SK-N-SH (cell line): Measurements from ENCODE around the gene AFAP1L2. TPM values are rescaled to one million over a fixed set of nuclear protein-coding genes. Genes with fewer than 3 reads are reported as not detected.
"Not testable (repeated sequence)": the region's sequence is repeated elsewhere in the genome, so short reads cannot be mapped to it uniquely, and the experiment has no call there.

Source experiments
- CTCF ChIA-PET: fragments of 300-600, 350-600 bp; formaldehyde crosslinking; extraction: SDS; loops from one replicate; lab custom pipeline; 2021; lab: Yijun Ruan, JAX
- POLR2A ChIA-PET: fragments of 350-600 bp; sonication (Branson Sonifier 250); formaldehyde crosslinking; extraction: SDS; loops from one replicate; lab custom pipeline; 2020; ENCODE audit warnings: antibody characterized with exemption, inconsistent platforms; lab: Yijun Ruan, JAX
- DNase-seq: peaks from one replicate; pipeline ENCODE4 v3.0.0; 2012
- H2AFZ ChIP-seq: fragments of 200-600 bp; sonication (generic); 2 replicates; pipeline ENCODE4 v1.8.1; 2016; ENCODE audit warnings: antibody characterized with exemption, mild to moderate bottlenecking, low read depth
- H3F3A ChIP-seq: fragments of 200-600 bp; sonication (generic); replicated peaks from 2 replicates; pipeline ENCODE3; 2016; ENCODE audit warnings: antibody characterized with exemption, mild to moderate bottlenecking; ENCODE audit not compliant: insufficient read depth
- H3K27ac ChIP-seq, 2 experiments: fragments of 200-500 bp in 1 of 2; fragments of 200-600 bp in 1 of 2; sonication (Bioruptor generic) in 1 of 2; sonication (generic), shearing (Covaris generic) in 1 of 2; 2 replicates each; pipeline versions ENCODE4 v1.5.1 to v1.6.1; 2014 to 2016; ENCODE audit warnings: low read depth in 2 of 2, inconsistent platforms in 1 of 2, low read length in 1 of 2, mild to moderate bottlenecking in 1 of 2, mixed read lengths in 1 of 2
- H3K27me3 ChIP-seq: fragments of 200-600 bp; sonication (generic), shearing (Covaris generic); 2 replicates; pipeline ENCODE4 v1.6.1; 2016; ENCODE audit warnings: mixed run types; ENCODE audit not compliant: insufficient read depth
- H3K36me3 ChIP-seq, 2 experiments: fragments of 200-500 bp in 1 of 2; fragments of 200-600 bp in 1 of 2; sonication (Bioruptor generic) in 1 of 2; sonication (generic) in 1 of 2; replicated peaks in 1 of 2; 2 replicates each; pipeline versions ENCODE3 to v1.5.1; 2014 to 2016; ENCODE audit warnings: low read length in 1 of 2, mild to moderate bottlenecking in 1 of 2; ENCODE audit not compliant: insufficient read depth in 2 of 2, control insufficient read depth in 1 of 2
- H3K4me1 ChIP-seq, 2 experiments: fragments of 200-500 bp in 1 of 2; fragments of 200-600 bp in 1 of 2; sonication (Bioruptor generic) in 1 of 2; sonication (generic), shearing (Covaris generic) in 1 of 2; 2 replicates each; pipeline versions ENCODE4 v1.5.1 to v1.6.1; 2014 to 2016; ENCODE audit warnings: low read depth in 1 of 2, low read length in 1 of 2, mixed run types in 1 of 2; ENCODE audit not compliant: insufficient read depth in 2 of 2, control insufficient read depth in 1 of 2
- H3K4me2 ChIP-seq: fragments of 200-600 bp; sonication (generic), shearing (Covaris generic); 2 replicates; pipeline ENCODE4 v1.6.1; 2017; ENCODE audit warnings: mixed run types
- H3K4me3 ChIP-seq, 2 experiments: fragments of 200-500 bp in 1 of 2; fragments of 200-600 bp in 1 of 2; sonication (Bioruptor generic) in 1 of 2; sonication (generic), shearing (Covaris generic) in 1 of 2; 2 replicates each; pipeline versions ENCODE4 v1.5.1 to v1.8.1; 2014 to 2016; ENCODE audit warnings: low read depth in 2 of 2, inconsistent platforms in 1 of 2, low read length in 1 of 2, mild to moderate bottlenecking in 1 of 2, mixed read lengths in 1 of 2, moderate library complexity in 1 of 2
- H3K79me2 ChIP-seq: fragments of 200-600 bp; sonication (generic); 2 replicates; pipeline ENCODE4 v1.8.1; 2017; ENCODE audit warnings: mild to moderate bottlenecking; ENCODE audit not compliant: insufficient read depth
- H3K9ac ChIP-seq: fragments of 200-600 bp; sonication (generic); 2 replicates; pipeline ENCODE4 v1.6.1; 2017; ENCODE audit warnings: mixed run types
- H3K9me2 ChIP-seq: fragments of 200-600 bp; sonication (generic); 2 replicates; pipeline ENCODE4 v1.6.1; 2017; ENCODE audit warnings: mixed run types
- H3K9me3 ChIP-seq: fragments of 200-600 bp; sonication (generic); 2 replicates; pipeline ENCODE4 v1.6.1; 2017; ENCODE audit warnings: mixed run types, mild to moderate bottlenecking, moderate library complexity
- H4K20me1 ChIP-seq: fragments of 200-600 bp; sonication (generic); 2 replicates; pipeline ENCODE4 v1.6.1; 2017; ENCODE audit warnings: mild to moderate bottlenecking, mixed run types; ENCODE audit not compliant: insufficient read depth
- ELF1 ChIP-seq: IDR thresholded peaks from 2 replicates; pipeline ENCODE4 v1.4.0; 2012
- FOXJ3 ChIP-seq: sonication (generic); formaldehyde crosslinking; IDR thresholded peaks from 2 replicates; pipeline ENCODE4 v1.5.1; 2020; ENCODE audit warnings: mild to moderate bottlenecking, missing genetic modification reagents
- PBX3 ChIP-seq: IDR thresholded peaks from 2 replicates; pipeline ENCODE4; 2012
- POLR2AphosphoS5 ChIP-seq: IDR thresholded peaks from 2 replicates; pipeline ENCODE4 v1.6.1; 2012; ENCODE audit warnings: low read depth, low read length
- RAD21 ChIP-seq: IDR thresholded peaks from 2 replicates; pipeline ENCODE4 v1.6.1; 2012; ENCODE audit warnings: mild to moderate bottlenecking, low read length
- REST ChIP-seq: IDR thresholded peaks from 2 replicates; pipeline ENCODE4 v1.6.1; 2012; ENCODE audit warnings: mild to moderate bottlenecking, low read depth, low read length, moderate library complexity
- TCF12 ChIP-seq: IDR thresholded peaks from 2 replicates; pipeline ENCODE4 v1.4.0; 2012
- YY1 ChIP-seq: IDR thresholded peaks from 2 replicates; pipeline ENCODE4 v1.4.0; 2012; ENCODE audit warnings: low read depth, mild to moderate bottlenecking
- WGBS: methylation state at CpG from one replicate; pipeline ENCODE4 v1.1.6; 2017; ENCODE audit warnings: low lambda C conversion rate; 5-methylcytosine and 5-hydroxymethylcytosine counted together
- polyA plus RNA-seq, 3 experiments: library from polyadenylated mRNA; depleted of rRNA; stranded (reverse); fragments of >200 nt; gene quantifications; 2 replicates each; pipeline ENCODE4 v1.2.3, GENCODE V29; 2012
- TF ChIP-seq, protein P1 (sequence below): fragments of 150-350 bp; IDR thresholded peaks from 2 replicates; pipeline ENCODE4 v1.6.1; 2017; ENCODE audit warnings: antibody characterized with exemption, low read length, low read depth, borderline replicate concordance
- TF ChIP-seq, protein P2 (sequence below): fragments of 150-350 bp; IDR thresholded peaks from 2 replicates; pipeline ENCODE4 v1.6.1; 2016; ENCODE audit warnings: mild to moderate bottlenecking, low read depth, low read length

The AFAP1L2 gene
- polyA plus RNA-seq, 1 of the 3 experiments (the other 2 are of a cell fraction) = 0.54 TPM

DNA sequence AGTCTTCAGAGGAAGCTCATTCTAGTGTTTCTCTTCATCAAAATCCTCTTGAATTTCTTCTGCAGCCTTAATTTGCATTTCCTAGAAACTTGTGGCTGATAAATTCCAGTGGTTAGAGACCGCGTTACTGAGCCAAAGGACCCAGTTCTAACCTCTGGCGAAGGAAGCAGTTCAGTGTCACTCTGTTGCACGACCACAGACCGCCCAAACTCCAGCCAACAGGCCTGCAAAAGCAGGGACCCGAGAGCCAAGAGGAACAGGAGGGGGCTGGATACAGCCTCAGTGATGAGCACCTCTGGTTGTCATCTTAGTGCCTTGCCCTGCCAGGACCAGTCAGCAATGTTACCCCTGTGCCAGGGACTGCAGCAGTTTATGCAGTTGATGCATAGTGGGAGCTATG, 70.0 kb downstream of the AFAP1L2 start:
- CTCF ChIA-PET = interaction anchor here (0.6 to 2.0 kb wide), 2 partner anchors 30 to 126 kb away, joined by 3 to 7 read pairs; no protein-coding TSS in a partner anchor

GRCh38 chr10:114333441-114333840, 70.9 kb downstream of the AFAP1L2 start:
- WGBS = 72% methylated on average over 5 of the region's 5 CpGs
- H3K4me2 ChIP-seq, H3K4me1 ChIP-seq, POLR2A ChIA-PET, H3K36me3 ChIP-seq, H3K27me3 ChIP-seq, H2AFZ ChIP-seq, H3K9me2 ChIP-seq, H3K27ac ChIP-seq, H3F3A ChIP-seq, H4K20me1 ChIP-seq, H3K9me3 ChIP-seq, DNase-seq, H3K4me3 ChIP-seq, H3K9ac ChIP-seq, H3K79me2 ChIP-seq: not testable (repeated sequence)
- CTCF ChIA-PET = interaction anchor here (1.1 kb wide), 1 partner anchor 43 kb away, joined by 4 read pairs; no protein-coding TSS in a partner anchor

More for the DNA sequence above, 70.0 kb downstream of the AFAP1L2 start:
- TF ChIP-seq, protein P1, sequence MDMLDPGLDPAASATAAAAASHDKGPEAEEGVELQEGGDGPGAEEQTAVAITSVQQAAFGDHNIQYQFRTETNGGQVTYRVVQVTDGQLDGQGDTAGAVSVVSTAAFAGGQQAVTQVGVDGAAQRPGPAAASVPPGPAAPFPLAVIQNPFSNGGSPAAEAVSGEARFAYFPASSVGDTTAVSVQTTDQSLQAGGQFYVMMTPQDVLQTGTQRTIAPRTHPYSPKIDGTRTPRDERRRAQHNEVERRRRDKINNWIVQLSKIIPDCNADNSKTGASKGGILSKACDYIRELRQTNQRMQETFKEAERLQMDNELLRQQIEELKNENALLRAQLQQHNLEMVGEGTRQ = no peak
- TF ChIP-seq REST (no peak), YY1 (no peak), RAD21 (no peak), TCF12 (no peak), ELF1 (no peak), PBX3 (no peak), POLR2AphosphoS5 (no peak), FOXJ3 (CRISPR knock-in tag) (no peak)
- TF ChIP-seq, protein P2, sequence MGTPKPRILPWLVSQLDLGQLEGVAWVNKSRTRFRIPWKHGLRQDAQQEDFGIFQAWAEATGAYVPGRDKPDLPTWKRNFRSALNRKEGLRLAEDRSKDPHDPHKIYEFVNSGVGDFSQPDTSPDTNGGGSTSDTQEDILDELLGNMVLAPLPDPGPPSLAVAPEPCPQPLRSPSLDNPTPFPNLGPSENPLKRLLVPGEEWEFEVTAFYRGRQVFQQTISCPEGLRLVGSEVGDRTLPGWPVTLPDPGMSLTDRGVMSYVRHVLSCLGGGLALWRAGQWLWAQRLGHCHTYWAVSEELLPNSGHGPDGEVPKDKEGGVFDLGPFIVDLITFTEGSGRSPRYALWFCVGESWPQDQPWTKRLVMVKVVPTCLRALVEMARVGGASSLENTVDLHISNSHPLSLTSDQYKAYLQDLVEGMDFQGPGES = no peak
- Histone ChIP-seq H3K9ac (no peak overlapping the region), H3F3A (no peaks in the 10 kb centered on the region), H3K27me3 (peaks cover 5% of the 10 kb centered on the region; the same call in 1 of the 2 replicates), H3K27ac (no peak overlapping the region), H3K36me3 (no peaks in the 10 kb centered on the region), H3K4me2 (no peak overlapping the region), H3K4me1 (no peaks in the 10 kb centered on the region), H3K4me3 (no peak overlapping the region), H4K20me1 (no peaks in the 10 kb centered on the region), H3K79me2 (no peaks in the 10 kb centered on the region), H3K9me3 (no peaks in the 10 kb centered on the region), H3K9me2 (no peaks in the 10 kb centered on the region), H2AFZ (no peak overlapping the region)
- POLR2A ChIA-PET = no interaction called here
- DNase-seq = no peak
- WGBS = 84% methylated on average over 6 of the region's 6 CpGs
